ENCODE results near the gene TAPT1. TPM values are rescaled to one million over a fixed set of nuclear protein-coding genes. Genes with fewer than 3 reads are reported as not detected.

Gene TAPT1
- total RNA-seq, 6 donors from 2014 or later, result 22.3 to 79.0 (median 48.1) TPM

- H3K4me1 ChIP-seq, result no peaks in the 10 kb centered on the region
- ATAC-seq (ENCODE audit: low FRiP score in 2 of 2) (no peak), DNase-seq (no peak)
- H3K27ac ChIP-seq, result no peak overlapping the region
- no peak for TF ChIP-seq CTCF (IDR thresholded peaks at IDR 0.05)
- no peak for TF ChIP-seq EP300 (IDR thresholded peaks at IDR 0.05)
- no peak overlapping the region for H3K4me3 ChIP-seq
- H3K9me3 ChIP-seq, result no peaks in the 10 kb centered on the region
- no peaks in the 10 kb centered on the region for H3K36me3 ChIP-seq
- 89 to 94% methylated on average over 5 of the region's 5 CpGs for WGBS, 2 donors
- H3K27me3 ChIP-seq, result no peaks in the 10 kb centered on the region
Measured at GRCh38 chr4:16111533-16111932, 114.7 kb downstream of the TAPT1 start.

GRCh38 chr4:16110661-16111290 is 115.5 kb downstream of the TAPT1 start:
- no peaks in the 10 kb centered on the region for H3K27me3 ChIP-seq
- H3K4me3 ChIP-seq, result no peak overlapping the region
- ATAC-seq (ENCODE audit: low FRiP score in 2 of 2) (no peak), DNase-seq (no peak)
- no peaks in the 10 kb centered on the region for H3K9me3 ChIP-seq
- no peak overlapping the region for H3K27ac ChIP-seq
- no peak for TF ChIP-seq POLR2A (IDR thresholded peaks at IDR 0.05)
- H3K36me3 ChIP-seq, result no peaks in the 10 kb centered on the region
- no peaks in the 10 kb centered on the region for H3K4me1 ChIP-seq
- whole genome bisulfite sequencing, 2 donors, result 81 to 98% methylated on average over 3 of the region's 3 CpGs

Small RNA genes within 50 kb of the gene (small RNA-seq; reads per million reads assigned to genes)
- gene RPS21P4, result 0 reads per million in 4 donors

Other genes with a start within 250 kb of the TAPT1 start
- 10 to 100 TPM in 1 of 6 donors, 1 to 10 TPM in 5; 1.6 to 43.6 (median 4.3) TPM for gene PROM1, start 142.4 kb downstream of the TAPT1 start, total RNA-seq

All from upper lobe of left lung (tissue), 6 donors.